Body of pancreas (tissue), 4 donors: Measurements from ENCODE around the gene TMEM184B.

Experiments
- POLR2A ChIP-seq, 3 donors: fragments of 450-650 bp; IDR thresholded peaks; one replicate each; pipeline ENCODE4 v1.6.1; 2016; ENCODE audit warnings: antibody characterized with exemption in 3 of 3, mild to moderate bottlenecking in 2 of 3
- TF ChIP-seq, protein P1 (sequence below), 7 experiments: fragments of 450-650 bp in 4 of 7; fragments of 200-600 bp in 3 of 7; sonication (generic) in 3 of 7; IDR thresholded peaks; one replicate each; pipeline ENCODE4 v1.5.1; 2016 to 2019; ENCODE audit warnings: antibody characterized with exemption in 7 of 7

DNA sequence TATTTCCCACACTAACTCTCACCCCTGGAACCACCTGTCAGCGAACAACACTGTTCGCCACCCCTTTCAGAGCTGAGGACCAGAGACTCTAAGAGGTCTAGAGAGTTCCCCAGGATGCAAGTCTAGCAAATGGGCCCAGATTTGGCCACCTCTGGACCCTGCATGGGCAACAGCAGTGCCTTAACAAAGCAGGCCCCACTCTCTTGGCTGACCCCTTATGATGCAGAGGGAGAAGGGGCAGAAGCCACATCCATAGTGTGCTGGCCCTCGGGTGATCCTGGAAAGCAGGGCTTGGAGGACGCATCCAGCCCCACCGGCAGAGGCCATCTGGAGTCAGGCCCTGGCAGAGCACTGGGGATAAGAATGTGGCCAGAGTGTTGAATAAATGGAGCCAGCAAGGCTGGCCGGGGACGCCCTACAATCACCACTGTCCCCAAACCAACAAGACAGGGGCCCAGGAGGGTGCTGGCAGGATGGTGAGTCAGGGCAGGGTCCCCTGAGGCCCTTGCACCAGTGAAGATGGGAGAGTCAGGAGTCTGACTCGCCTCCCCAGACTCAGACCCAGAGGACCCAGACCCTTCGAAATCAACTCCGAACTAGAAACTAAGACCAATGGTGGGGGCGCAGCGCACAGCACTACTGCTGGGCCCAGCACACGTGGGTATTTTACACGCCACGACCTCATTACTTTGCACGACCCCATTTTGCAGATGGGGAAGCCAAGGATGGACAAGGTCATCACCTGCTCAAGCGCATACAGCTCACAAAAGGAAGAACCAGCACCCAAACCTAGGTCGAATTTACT, 37.9 kb upstream of the TMEM184B start:
- TF ChIP-seq, protein P1, sequence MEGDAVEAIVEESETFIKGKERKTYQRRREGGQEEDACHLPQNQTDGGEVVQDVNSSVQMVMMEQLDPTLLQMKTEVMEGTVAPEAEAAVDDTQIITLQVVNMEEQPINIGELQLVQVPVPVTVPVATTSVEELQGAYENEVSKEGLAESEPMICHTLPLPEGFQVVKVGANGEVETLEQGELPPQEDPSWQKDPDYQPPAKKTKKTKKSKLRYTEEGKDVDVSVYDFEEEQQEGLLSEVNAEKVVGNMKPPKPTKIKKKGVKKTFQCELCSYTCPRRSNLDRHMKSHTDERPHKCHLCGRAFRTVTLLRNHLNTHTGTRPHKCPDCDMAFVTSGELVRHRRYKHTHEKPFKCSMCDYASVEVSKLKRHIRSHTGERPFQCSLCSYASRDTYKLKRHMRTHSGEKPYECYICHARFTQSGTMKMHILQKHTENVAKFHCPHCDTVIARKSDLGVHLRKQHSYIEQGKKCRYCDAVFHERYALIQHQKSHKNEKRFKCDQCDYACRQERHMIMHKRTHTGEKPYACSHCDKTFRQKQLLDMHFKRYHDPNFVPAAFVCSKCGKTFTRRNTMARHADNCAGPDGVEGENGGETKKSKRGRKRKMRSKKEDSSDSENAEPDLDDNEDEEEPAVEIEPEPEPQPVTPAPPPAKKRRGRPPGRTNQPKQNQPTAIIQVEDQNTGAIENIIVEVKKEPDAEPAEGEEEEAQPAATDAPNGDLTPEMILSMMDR (IDR thresholded peaks at IDR 0.05) = no peak
- no peak for TF ChIP-seq POLR2A (IDR thresholded peaks at IDR 0.05)
